PC-3 (cell line): ENCODE data around the gene ZNF835. TPM values are rescaled to one million over a fixed set of nuclear protein-coding genes. Genes with fewer than 3 reads are reported as not detected.

Experiments
- ATAC-seq: fragments of 200-7000 bp; cut with Tn5 transposase; 2 replicates; pipeline ENCODE4 v1.9.1; 2020; ENCODE audit warnings: mild to moderate bottlenecking, moderate library complexity
- BruUV-seq: library from RNA; stranded (reverse); fragments of 400-500 nt; replicated peaks from 2 replicates; lab custom pipeline; 2021; lab: Mats Ljungman, UMichigan
- CTCF ChIA-PET: fragments of 300-600 bp; sonication (Branson Sonifier 250); formaldehyde crosslinking; loops from one replicate; lab custom pipeline; 2022; ENCODE audit warnings: antibody characterized with exemption; lab: Charles Lee
- POLR2A ChIA-PET: fragments of 300-600 bp; sonication (Branson Sonifier 250); formaldehyde crosslinking; loops from one replicate; lab custom pipeline; 2022; ENCODE audit warnings: antibody characterized with exemption; ENCODE audit not compliant: unreplicated experiment; lab: Charles Lee
- DNase-seq: peaks from one replicate; pipeline ENCODE4 v3.0.0-alpha.2; 2015
- H2AFZ ChIP-seq: fragments of 300-600 bp; sonication (generic); 2 replicates; pipeline ENCODE4 v1.6.0; 2016; ENCODE audit warnings: antibody characterized with exemption, low read length
- H3F3A ChIP-seq: fragments of 300-600 bp; sonication (generic); one replicate; pipeline ENCODE4 v1.6.0; 2017; ENCODE audit warnings: antibody characterized with exemption, low read length, control low read depth, mild to moderate bottlenecking; ENCODE audit not compliant: unreplicated experiment
- H3K27ac ChIP-seq: fragments of 300-600 bp; sonication (generic); 2 replicates; pipeline ENCODE4 v1.5.1; 2016; ENCODE audit warnings: mild to moderate bottlenecking, low read length
- H3K27me3 ChIP-seq: fragments of 300-600 bp; sonication (generic); 2 replicates; pipeline ENCODE4 v1.6.1; 2016; ENCODE audit warnings: low read length, mixed read lengths
- H3K36me3 ChIP-seq: fragments of 300-600 bp; sonication (generic); 2 replicates; pipeline ENCODE4 v1.6.1; 2016; ENCODE audit warnings: low read depth, mixed run types, low read length, mixed read lengths
- H3K4me1 ChIP-seq: fragments of 300-600 bp; sonication (generic); 2 replicates; pipeline ENCODE4 v1.5.1; 2016; ENCODE audit warnings: low read length; ENCODE audit not compliant: insufficient read depth
- H3K4me2 ChIP-seq: fragments of 300-600 bp; sonication (generic); 2 replicates; pipeline ENCODE4 v1.6.0; 2016; ENCODE audit warnings: low read length
- H3K4me3 ChIP-seq: fragments of 300-600 bp; sonication (generic); 2 replicates; pipeline ENCODE4 v1.5.1; 2016; ENCODE audit warnings: mild to moderate bottlenecking, low read length, mixed read lengths
- H3K79me2 ChIP-seq: fragments of 300-600 bp; sonication (generic); 2 replicates; pipeline ENCODE4 v1.6.1; 2017; ENCODE audit warnings: low read length, mixed read lengths
- H3K9ac ChIP-seq: fragments of 300-600 bp; sonication (generic); 2 replicates; pipeline ENCODE4 v1.6.0; 2016; ENCODE audit warnings: mild to moderate bottlenecking, low read length
- H3K9me2 ChIP-seq: fragments of 300-600 bp; sonication (generic); replicated peaks from 2 replicates; pipeline ENCODE4 v1.6.1; 2016; ENCODE audit warnings: mixed run types, low read length, mixed read lengths
- H3K9me3 ChIP-seq: fragments of 300-600 bp; sonication (generic); 2 replicates; pipeline ENCODE4 v1.6.1; 2016; ENCODE audit warnings: low read length, mixed read lengths
- H4K20me1 ChIP-seq: fragments of 300-600 bp; sonication (generic); 2 replicates; pipeline ENCODE4 v1.6.1; 2016; ENCODE audit warnings: low read length, mixed read lengths
- EZH2 ChIP-seq: fragments of 300-600 bp; sonication (generic); IDR thresholded peaks from one replicate; pipeline ENCODE4 v1.6.1; 2017; ENCODE audit warnings: antibody characterized with exemption, mild to moderate bottlenecking, low read length; ENCODE audit not compliant: unreplicated experiment
- EZH2phosphoT487 ChIP-seq: fragments of 300-600 bp; sonication (generic); IDR thresholded peaks from 2 replicates; pipeline ENCODE4 v1.6.1; 2018; ENCODE audit warnings: mild to moderate bottlenecking, antibody characterized with exemption, low read length, borderline replicate concordance
- intact Hi-C: fragments of 100-400 bp; cut with micrococcal nuclease; formaldehyde crosslinking; loops from 2 replicates; pipeline ENCODE4 v1.9.0; 2023
- total RNA-seq: library from RNA; depleted of rRNA; stranded (reverse); fragments of >200 nt; gene quantifications from 2 replicates; pipeline ENCODE4 v1.2.3, GENCODE V29; 2014; rRNA removed
- TF ChIP-seq, protein P1 (sequence below): fragments of 300-600 bp; sonication (generic); conservative IDR thresholded peaks from 2 replicates; pipeline ENCODE4 v1.5.1; 2017; ENCODE audit warnings: antibody characterized with exemption, low read depth, mild to moderate bottlenecking, low read length

The ZNF835 gene
- total RNA-seq, 1 experiment from 2014 or later, result not detected

DNA sequence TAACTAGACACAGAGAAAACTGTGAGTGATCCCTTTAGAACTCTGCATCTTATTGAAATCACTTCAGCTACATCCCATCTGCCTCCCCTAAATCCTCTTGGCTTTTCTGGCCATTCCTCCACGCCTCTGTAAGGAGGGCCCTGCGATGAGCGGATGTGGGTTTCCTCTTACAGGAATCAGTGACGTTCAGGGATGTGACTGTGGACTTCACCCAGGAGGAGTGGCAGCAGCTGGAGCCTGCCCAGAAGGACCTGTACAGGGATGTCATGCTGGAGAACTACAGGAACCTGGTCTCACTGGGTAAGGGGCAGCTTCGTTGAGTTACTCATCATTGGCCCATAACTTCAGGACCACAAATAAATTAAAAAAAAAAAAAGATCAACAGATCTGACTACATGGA is 57.9 kb downstream of the ZNF835 start:
- no peak for TF ChIP-seq EZH2phosphoT487
- TF ChIP-seq, protein P1, sequence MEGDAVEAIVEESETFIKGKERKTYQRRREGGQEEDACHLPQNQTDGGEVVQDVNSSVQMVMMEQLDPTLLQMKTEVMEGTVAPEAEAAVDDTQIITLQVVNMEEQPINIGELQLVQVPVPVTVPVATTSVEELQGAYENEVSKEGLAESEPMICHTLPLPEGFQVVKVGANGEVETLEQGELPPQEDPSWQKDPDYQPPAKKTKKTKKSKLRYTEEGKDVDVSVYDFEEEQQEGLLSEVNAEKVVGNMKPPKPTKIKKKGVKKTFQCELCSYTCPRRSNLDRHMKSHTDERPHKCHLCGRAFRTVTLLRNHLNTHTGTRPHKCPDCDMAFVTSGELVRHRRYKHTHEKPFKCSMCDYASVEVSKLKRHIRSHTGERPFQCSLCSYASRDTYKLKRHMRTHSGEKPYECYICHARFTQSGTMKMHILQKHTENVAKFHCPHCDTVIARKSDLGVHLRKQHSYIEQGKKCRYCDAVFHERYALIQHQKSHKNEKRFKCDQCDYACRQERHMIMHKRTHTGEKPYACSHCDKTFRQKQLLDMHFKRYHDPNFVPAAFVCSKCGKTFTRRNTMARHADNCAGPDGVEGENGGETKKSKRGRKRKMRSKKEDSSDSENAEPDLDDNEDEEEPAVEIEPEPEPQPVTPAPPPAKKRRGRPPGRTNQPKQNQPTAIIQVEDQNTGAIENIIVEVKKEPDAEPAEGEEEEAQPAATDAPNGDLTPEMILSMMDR, result no peak
- TF ChIP-seq EZH2, result no peak
- H3K27ac ChIP-seq, result no peak overlapping the region
- intact Hi-C loops, result no loop called here
- H3K9me2 ChIP-seq, result no peaks in the 10 kb centered on the region
- H3K9me3 ChIP-seq, result peaks cover 79% of the 10 kb centered on the region
- CTCF ChIA-PET, result no interaction called here
- no peaks in the 10 kb centered on the region for H3K4me1 ChIP-seq
- H3K4me2 ChIP-seq, result no peak overlapping the region
- DNase-seq (no peak), ATAC-seq (no peak)
- no peak overlapping the region for H3K9ac ChIP-seq
- no peaks in the 10 kb centered on the region for H3F3A ChIP-seq
- BruUV-seq, result no TSS peak
- no peak overlapping the region for H3K4me3 ChIP-seq
- no peaks in the 10 kb centered on the region for H4K20me1 ChIP-seq
- no peaks in the 10 kb centered on the region for H3K27me3 ChIP-seq
- H3K36me3 ChIP-seq, result peaks cover 97% of the 10 kb centered on the region
- H3K79me2 ChIP-seq, result 0 out of 2 replicates have a peak, but pooled peaks cover 1% of the 10 kb centered on the region
- POLR2A ChIA-PET, result no interaction called here
- H2AFZ ChIP-seq, result no peak overlapping the region

DNA sequence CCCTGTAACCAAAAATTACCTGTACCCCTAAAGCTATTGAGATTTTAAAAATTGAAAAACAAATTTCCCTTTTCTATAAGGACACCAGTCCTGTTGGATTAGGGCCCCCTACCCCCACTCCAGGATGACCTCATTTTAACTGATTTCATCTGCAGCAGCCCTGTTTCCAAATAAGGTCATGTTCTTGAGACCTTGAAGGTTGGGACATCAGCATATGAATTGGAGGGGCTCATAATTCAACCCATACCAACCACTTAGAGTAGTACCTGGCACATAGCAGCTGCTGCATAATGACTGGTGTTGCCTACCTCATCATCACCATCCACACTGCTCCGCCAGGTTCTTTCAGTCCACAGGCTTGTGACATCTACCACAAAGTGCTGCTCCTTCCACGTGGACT is 58.8 kb downstream of the ZNF835 start:
- Histone ChIP-seq H3K27me3 (no peaks in the 10 kb centered on the region), H3K27ac (no peak overlapping the region), H3K4me2 (no peak overlapping the region), H4K20me1 (no peaks in the 10 kb centered on the region), H3K9me3 (peaks cover 80% of the 10 kb centered on the region), H3K4me1 (no peaks in the 10 kb centered on the region), H3K4me3 (no peak overlapping the region), H2AFZ (no peak overlapping the region), H3K9me2 (no peaks in the 10 kb centered on the region), H3F3A (no peaks in the 10 kb centered on the region), H3K36me3 (peaks cover 99% of the 10 kb centered on the region), H3K79me2 (0 out of 2 replicates have a peak, but pooled peaks cover 6% of the 10 kb centered on the region), H3K9ac (no peak overlapping the region)
- ChIA-PET POLR2A (no interaction called here), CTCF (no interaction called here)
- DNase-seq, result no peak
- ATAC-seq, result no peak
- intact Hi-C loops, result no loop called here
- TF ChIP-seq EZH2phosphoT487 (no peak), EZH2 (no peak)
- TF ChIP-seq, protein P1, result no peak
- BruUV-seq, result no TSS peak

Other genes starting within 250 kb of the ZNF835 start
- gene ZNF667, start 194.4 kb downstream of the ZNF835 start, total RNA-seq, result 2.5 and 3.2 TPM in 2 replicates
- gene ZNF471, start 163.9 kb downstream of the ZNF835 start, total RNA-seq, result 0.07 and 0.23 TPM in 2 replicates
- gene ZFP28, start 132.8 kb downstream of the ZNF835 start, total RNA-seq, result 0.58 and 2.2 TPM in 2 replicates
- 0.26 and 0.75 TPM in 2 replicates for gene ZNF470, start 104.3 kb downstream of the ZNF835 start, total RNA-seq
- 8.8 and 14.2 TPM in 2 replicates for gene ZNF71, start 76.5 kb downstream of the ZNF835 start, total RNA-seq
- 0.29 TPM in 1 of 2 replicates, not detected in the other for gene SMIM17, start 28.6 kb downstream of the ZNF835 start, total RNA-seq
- 1.6 and 2.6 TPM in 2 replicates for gene PEG3, start 169.0 kb upstream of the ZNF835 start, total RNA-seq
- gene ZIM2, start 169.0 kb upstream of the ZNF835 start, total RNA-seq, result not detected in 2 replicates